IMR-90 (cell line): ENCODE measurements around the gene CLCA2. TPM values are rescaled to one million over a fixed set of nuclear protein-coding genes. Genes with fewer than 3 reads are reported as not detected.
"Not testable (repeated sequence)": the region's sequence is repeated elsewhere in the genome, so short reads cannot be mapped to it uniquely, and the experiment has no call there.

Experiments used
- ATAC-seq: fragments of 200-7000 bp; cut with Tn5 transposase; 2 replicates; pipeline ENCODE4 v1.9.1; 2020; ENCODE audit warnings: low read depth, mild to moderate bottlenecking, moderate library complexity
- BruUV-seq: library from RNA; stranded (reverse); fragments of 400-500 nt; replicated peaks from 2 replicates; lab custom pipeline; 2021; lab: Mats Ljungman, UMichigan
- CTCF ChIA-PET: fragments of 300-600 bp; formaldehyde crosslinking; extraction: SDS; loops from one replicate; lab custom pipeline; 2021; ENCODE audit warnings: antibody characterized with exemption; lab: Yijun Ruan, JAX
- POLR2A ChIA-PET: fragments of 300-600 bp; sonication (Branson Sonifier 250); formaldehyde crosslinking; loops from one replicate; lab custom pipeline; 2022; ENCODE audit warnings: antibody characterized with exemption; ENCODE audit not compliant: unreplicated experiment; lab: Charles Lee
- DNase-seq: peaks from one replicate; pipeline ENCODE4 v3.0.0; 2013
- H2AFZ ChIP-seq: replicated peaks from 2 replicates; pipeline ENCODE3; 2013; ENCODE audit warnings: low read length, mild to moderate bottlenecking; ENCODE audit not compliant: poor library complexity
- H2AK5ac ChIP-seq: 2 replicates; pipeline ENCODE4 v1.6.1; 2013; ENCODE audit warnings: low read depth, low read length, inconsistent platforms
- H2AK9ac ChIP-seq: replicated peaks from 2 replicates; pipeline ENCODE3; 2013; ENCODE audit warnings: mild to moderate bottlenecking, low read depth, low read length, moderate library complexity; ENCODE audit not compliant: poor library complexity
- H2BK120ac ChIP-seq: 2 replicates; pipeline ENCODE4 v1.6.1; 2013; ENCODE audit warnings: low read depth, low read length, inconsistent platforms
- H2BK15ac ChIP-seq: 3 replicates; pipeline ENCODE4 v1.6.1; 2013; ENCODE audit warnings: low read depth, low read length, inconsistent platforms
- H2BK20ac ChIP-seq: 2 replicates; pipeline ENCODE4 v1.6.1; 2013; ENCODE audit warnings: low read depth, mild to moderate bottlenecking, inconsistent platforms, low read length, moderate library complexity
- H2BK5ac ChIP-seq: 2 replicates; pipeline ENCODE4 v1.6.1; 2013; ENCODE audit warnings: mild to moderate bottlenecking, low read depth, low read length, inconsistent platforms; ENCODE audit not compliant: poor library complexity, severe bottlenecking
- H3K14ac ChIP-seq: replicated peaks from 2 replicates; pipeline ENCODE4 v1.6.1; 2013; ENCODE audit warnings: low read depth, low read length, inconsistent platforms
- H3K18ac ChIP-seq: 2 replicates; pipeline ENCODE4 v1.6.1; 2013; ENCODE audit warnings: low read depth, low read length, control low read depth
- H3K23ac ChIP-seq: 2 replicates; pipeline ENCODE4 v1.6.1; 2013; ENCODE audit warnings: low read depth, low read length, inconsistent platforms
- H3K27ac ChIP-seq: 2 replicates; pipeline ENCODE4 v1.5.1; 2013; ENCODE audit warnings: mild to moderate bottlenecking, control low read depth, low read length; ENCODE audit not compliant: insufficient read depth
- H3K27me3 ChIP-seq: 2 replicates; pipeline ENCODE4 v1.6.1; 2013; ENCODE audit warnings: low read length; ENCODE audit not compliant: control insufficient read depth, insufficient read depth
- H3K36me3 ChIP-seq: 2 replicates; pipeline ENCODE4 v1.6.1; 2013; ENCODE audit warnings: low read length, mixed read lengths; ENCODE audit not compliant: control insufficient read depth, insufficient read depth
- H3K4ac ChIP-seq: 2 replicates; pipeline ENCODE4 v1.6.1; 2013; ENCODE audit warnings: low read depth, low read length, inconsistent platforms
- H3K4me1 ChIP-seq: 2 replicates; pipeline ENCODE4 v1.6.1; 2013; ENCODE audit warnings: low read length, mixed read lengths; ENCODE audit not compliant: control insufficient read depth, insufficient read depth
- H3K4me2 ChIP-seq: 2 replicates; pipeline ENCODE4 v1.6.1; 2013; ENCODE audit warnings: low read depth, mild to moderate bottlenecking, control low read depth, low read length, moderate library complexity
- H3K4me3 ChIP-seq: 2 replicates; pipeline ENCODE4 v1.5.1; 2013; ENCODE audit warnings: low read depth, mild to moderate bottlenecking, control low read depth, low read length, moderate library complexity; ENCODE audit not compliant: insufficient read depth
- H3K56ac ChIP-seq: 2 replicates; pipeline ENCODE4 v1.6.1; 2013; ENCODE audit warnings: low read length, inconsistent platforms; ENCODE audit not compliant: insufficient read depth; ENCODE audit errors: extremely low read depth
- H3K79me1 ChIP-seq, 2 experiments: 2 replicates each; pipeline ENCODE4 v1.6.1; 2013; ENCODE audit warnings: low read length in 2 of 2, inconsistent platforms in 1 of 2, low read depth in 1 of 2
- H3K9ac ChIP-seq: 2 replicates; pipeline ENCODE4 v1.6.1; 2013; ENCODE audit warnings: low read depth, low read length, control low read depth
- H3K9me1 ChIP-seq: 2 replicates; pipeline ENCODE4 v1.6.1; 2013; ENCODE audit warnings: low read length, inconsistent platforms; ENCODE audit not compliant: insufficient read depth
- H3K9me3 ChIP-seq: 2 replicates; pipeline ENCODE4 v1.6.1; 2013; ENCODE audit warnings: low read length; ENCODE audit not compliant: control insufficient read depth, insufficient read depth
- H4K20me1 ChIP-seq: 2 replicates; pipeline ENCODE4 v1.6.1; 2013; ENCODE audit warnings: low read length, inconsistent platforms; ENCODE audit not compliant: insufficient read depth
- H4K5ac ChIP-seq: 2 replicates; pipeline ENCODE4 v1.6.1; 2013; ENCODE audit warnings: mild to moderate bottlenecking, low read depth, low read length, control low read depth
- H4K8ac ChIP-seq, 2 experiments: 2 replicates each; pipeline ENCODE4 v1.6.1; 2013; ENCODE audit warnings: low read depth in 2 of 2, low read length in 2 of 2, control low read depth in 1 of 2, inconsistent platforms in 1 of 2
- H4K91ac ChIP-seq: 2 replicates; pipeline ENCODE4 v1.6.1; 2013; ENCODE audit warnings: low read depth, low read length, inconsistent platforms; ENCODE audit not compliant: insufficient read depth
- CTCF ChIP-seq: conservative IDR thresholded peaks from 2 replicates; pipeline ENCODE4 v1.5.1; 2012; ENCODE audit warnings: mild to moderate bottlenecking, low read depth, low read length, improper control_type of control experiment
- WGBS, 2 experiments: methylation state at CpG; one replicate each; pipeline versions ENCODE4 v1.1.5 to v1.1.7; 2013; ENCODE audit warnings: missing lambda C conversion rate in 2 of 2; ENCODE audit not compliant: insufficient read length in 1 of 2; ENCODE audit errors: extremely low coverage in 2 of 2; 5-methylcytosine and 5-hydroxymethylcytosine counted together
- dilution Hi-C: fragments of 300-500 bp; cut with HindIII; formaldehyde crosslinking; loops from one replicate; pipeline ENCODE4 v1.14.3; 2018; ENCODE audit warnings: low sequenced_read_pairs; ENCODE audit not compliant: unreplicated experiment
- in situ Hi-C: fragments of 300-500 bp; cut with MboI; formaldehyde crosslinking; loops from 3 replicates; pipeline ENCODE4 v1.14.3; 2019; ENCODE audit warnings: low sequenced_read_pairs, inconsistent platforms, mixed read lengths
- intact Hi-C: fragments of 100-400 bp; cut with micrococcal nuclease; formaldehyde crosslinking; loops from 2 replicates; pipeline ENCODE4 v1.10.0; 2022
- polyA plus RNA-seq, 3 experiments: library from polyadenylated mRNA; depleted of rRNA; stranded (reverse); fragments of >200 nt; gene quantifications; 2 replicates each; pipeline ENCODE4 v1.2.3, GENCODE V29; 2012; ENCODE audit warnings: low replicate concordance in 1 of 3
- total RNA-seq: library from RNA; depleted of rRNA; stranded (reverse); fragments of >200 nt; gene quantifications from 2 replicates; pipeline ENCODE4 v1.2.3, GENCODE V29; 2012

The CLCA2 gene
- total and polyA plus RNA-seq, 2 of the 4 experiments (the other 2 are of a cell fraction), result 0.09 to 0.18 TPM

- H3K56ac ChIP-seq, H3K4me3 ChIP-seq, POLR2A ChIA-PET, H3K4me2 ChIP-seq, BruUV-seq, H2BK5ac ChIP-seq, H3K4ac ChIP-seq, H3K9me3 ChIP-seq, dilution Hi-C loops, H3K36me3 ChIP-seq, H2AK9ac ChIP-seq, H3K14ac ChIP-seq, H2BK120ac ChIP-seq, H2AK5ac ChIP-seq, H2AFZ ChIP-seq, DNase-seq, CTCF ChIA-PET, H4K8ac ChIP-seq, H3K27me3 ChIP-seq, H3K23ac ChIP-seq, H3K9ac ChIP-seq, H3K4me1 ChIP-seq, H2BK20ac ChIP-seq, H3K79me1 ChIP-seq, in situ Hi-C loops, H4K91ac ChIP-seq, H3K27ac ChIP-seq, H4K5ac ChIP-seq, H2BK15ac ChIP-seq, H4K20me1 ChIP-seq, H3K9me1 ChIP-seq, ATAC-seq, H3K18ac ChIP-seq: not testable (repeated sequence)
- WGBS, 2 experiments, result 81% methylated on average over 8 of the region's 16 CpGs; no CpG with 5 or more reads in 1 of the 2 experiments
- intact Hi-C loops, result loop anchor here (5.0 to 10.0 kb wide), 2 partner anchors 105 to 463 kb away; partner anchors contain the start of gene ODF2L
- TF ChIP-seq CTCF, result 0 out of 2 replicates have a peak, but pooled peaks have one; percentile 8
Measured at GRCh38 chr1:86502125-86502646, 78.2 kb downstream of the CLCA2 start.
